ENCODE results near the gene TWF1.
"Not testable (repeated sequence)": the region's sequence is repeated elsewhere in the genome, so short reads cannot be mapped to it uniquely, and the experiment has no call there.

Gene TWF1

DNA sequence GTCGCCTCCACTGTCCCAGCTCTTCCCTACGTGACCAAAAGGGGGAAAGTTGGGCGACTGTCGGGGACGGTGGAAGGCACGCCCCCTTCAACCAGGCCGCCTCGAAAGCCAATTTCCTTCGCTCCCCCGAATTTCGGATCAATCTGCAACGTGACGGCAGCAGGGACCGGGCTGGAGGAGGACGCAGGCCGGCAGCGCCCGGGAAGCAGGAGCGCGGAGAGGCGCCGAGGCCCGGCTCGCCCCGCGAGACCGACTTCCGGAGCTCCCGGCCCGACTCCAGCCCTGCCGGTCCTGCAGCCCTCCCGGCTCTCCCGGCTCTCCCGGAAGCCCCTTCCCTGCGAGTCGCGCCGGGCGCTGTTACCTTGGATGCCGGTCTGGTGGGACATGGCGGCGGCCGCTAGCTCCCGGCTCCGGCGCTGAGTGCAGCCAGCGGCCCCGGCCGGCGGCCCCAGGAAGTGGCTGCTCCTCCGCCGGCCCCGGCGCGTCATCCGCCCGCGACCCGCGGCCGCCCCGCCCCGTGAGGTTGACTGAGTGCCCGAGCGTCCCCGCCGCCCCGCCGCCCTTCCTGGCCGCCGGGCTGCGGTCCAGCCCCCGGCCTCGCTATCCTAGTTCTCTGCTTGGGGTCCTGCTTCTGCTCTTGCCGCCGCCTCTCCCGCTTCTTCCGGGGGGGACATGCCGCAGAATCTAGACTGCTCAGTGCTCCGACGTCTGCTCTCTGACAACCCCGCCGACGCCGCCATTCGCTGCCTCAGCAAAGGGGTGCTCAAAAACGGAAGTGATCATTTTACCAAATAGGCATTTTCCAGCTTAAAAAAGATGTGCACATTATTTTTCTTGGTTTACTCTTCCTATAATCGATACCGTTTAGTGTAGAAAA is at the start of gene TWF1:
TSS of gene TWF1 (minus strand) at position 458 of the 877 bp plus-strand sequence. CDS start at position 386, 72 bp downstream.
- in situ Hi-C loops (cut with HindIII; ENCODE audit: low sequenced_read_pairs), result no loop called here
- peak within 1 kb of the TSS; percentile 69 for H3K4me3 ChIP-seq (ENCODE audit: low read depth, low read length)
- peak; percentile 29 for DNase-seq (ENCODE audit: low read depth)
- TF ChIP-seq, protein P1, sequence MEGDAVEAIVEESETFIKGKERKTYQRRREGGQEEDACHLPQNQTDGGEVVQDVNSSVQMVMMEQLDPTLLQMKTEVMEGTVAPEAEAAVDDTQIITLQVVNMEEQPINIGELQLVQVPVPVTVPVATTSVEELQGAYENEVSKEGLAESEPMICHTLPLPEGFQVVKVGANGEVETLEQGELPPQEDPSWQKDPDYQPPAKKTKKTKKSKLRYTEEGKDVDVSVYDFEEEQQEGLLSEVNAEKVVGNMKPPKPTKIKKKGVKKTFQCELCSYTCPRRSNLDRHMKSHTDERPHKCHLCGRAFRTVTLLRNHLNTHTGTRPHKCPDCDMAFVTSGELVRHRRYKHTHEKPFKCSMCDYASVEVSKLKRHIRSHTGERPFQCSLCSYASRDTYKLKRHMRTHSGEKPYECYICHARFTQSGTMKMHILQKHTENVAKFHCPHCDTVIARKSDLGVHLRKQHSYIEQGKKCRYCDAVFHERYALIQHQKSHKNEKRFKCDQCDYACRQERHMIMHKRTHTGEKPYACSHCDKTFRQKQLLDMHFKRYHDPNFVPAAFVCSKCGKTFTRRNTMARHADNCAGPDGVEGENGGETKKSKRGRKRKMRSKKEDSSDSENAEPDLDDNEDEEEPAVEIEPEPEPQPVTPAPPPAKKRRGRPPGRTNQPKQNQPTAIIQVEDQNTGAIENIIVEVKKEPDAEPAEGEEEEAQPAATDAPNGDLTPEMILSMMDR (IDR thresholded peaks at IDR 0.05; ENCODE audit: low read depth, low read length, missing control alignments), result peak; percentile 40

DNA sequence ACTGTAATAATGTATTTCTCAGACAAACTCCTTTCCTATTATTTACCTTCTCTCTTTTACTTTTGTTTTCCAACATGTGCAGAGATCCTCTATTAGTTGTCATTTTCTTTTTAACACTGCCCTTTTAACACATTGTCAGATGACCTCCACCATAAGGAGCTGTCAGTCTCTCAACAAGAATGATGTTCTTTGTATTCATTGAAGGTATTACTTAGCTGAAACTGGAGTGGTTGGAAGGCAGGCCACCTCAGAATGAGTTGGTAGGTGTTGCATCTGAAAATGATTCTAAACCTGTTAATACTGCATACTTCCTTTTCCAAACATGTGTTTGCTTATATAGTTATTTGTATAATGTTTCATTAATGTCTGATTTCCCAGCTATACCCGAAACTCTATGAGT is 46.6 kb upstream of the TWF1 start:
- no peak for DNase-seq (ENCODE audit: low read depth)
- in situ Hi-C loops (cut with HindIII; ENCODE audit: low sequenced_read_pairs), result no loop called here
- no peak overlapping the region for H3K4me3 ChIP-seq (ENCODE audit: low read depth, low read length)
- TF ChIP-seq, protein P1 (IDR thresholded peaks at IDR 0.05; ENCODE audit: low read depth, low read length, missing control alignments), result no peak

DNA sequence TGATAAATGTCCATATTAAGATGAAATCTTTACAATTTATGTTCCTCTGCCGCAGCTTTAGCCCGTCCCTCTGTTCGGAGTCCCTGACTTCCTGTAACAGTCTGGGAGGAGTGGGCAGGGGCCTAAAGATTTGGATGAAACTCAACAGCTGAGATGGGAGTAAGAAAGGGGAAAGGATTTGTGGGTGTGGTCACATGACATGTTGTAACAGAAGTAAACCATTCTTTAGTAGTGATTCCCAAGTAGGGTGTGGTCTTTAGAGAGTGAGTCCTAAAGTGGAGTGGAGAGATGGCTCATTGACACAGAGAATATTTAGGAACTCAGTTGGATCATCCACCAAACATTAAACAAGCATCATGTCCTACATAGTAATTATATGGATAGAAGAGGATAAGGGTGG is 42.7 kb upstream of the TWF1 start:
- DNase-seq (ENCODE audit: low read depth), result no peak
- in situ Hi-C loops (cut with HindIII; ENCODE audit: low sequenced_read_pairs), result no loop called here
- no peak overlapping the region for H3K4me3 ChIP-seq (ENCODE audit: low read depth, low read length)
- TF ChIP-seq, protein P1 (IDR thresholded peaks at IDR 0.05; ENCODE audit: low read depth, low read length, missing control alignments), result no peak

DNA sequence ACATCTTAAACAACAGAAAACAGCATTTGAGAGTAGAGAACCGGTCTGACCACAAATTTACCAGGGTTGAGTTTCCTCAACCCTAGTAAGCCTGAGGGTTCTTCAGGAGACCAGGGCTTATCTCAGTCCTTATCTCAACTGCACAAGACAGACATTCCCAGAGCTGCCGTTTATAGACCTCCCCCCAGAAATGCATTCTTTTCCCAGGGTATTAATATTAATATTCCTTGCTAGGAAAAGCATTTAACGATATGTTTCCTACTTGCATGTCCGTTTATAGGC is 42.0 kb upstream of the TWF1 start:
- TF ChIP-seq, protein P1 (IDR thresholded peaks at IDR 0.05; ENCODE audit: low read depth, low read length, missing control alignments), result no peak
- in situ Hi-C loops (cut with HindIII; ENCODE audit: low sequenced_read_pairs), result no loop called here
- DNase-seq (ENCODE audit: low read depth), result no peak
- no peak overlapping the region for H3K4me3 ChIP-seq (ENCODE audit: low read depth, low read length)

DNA sequence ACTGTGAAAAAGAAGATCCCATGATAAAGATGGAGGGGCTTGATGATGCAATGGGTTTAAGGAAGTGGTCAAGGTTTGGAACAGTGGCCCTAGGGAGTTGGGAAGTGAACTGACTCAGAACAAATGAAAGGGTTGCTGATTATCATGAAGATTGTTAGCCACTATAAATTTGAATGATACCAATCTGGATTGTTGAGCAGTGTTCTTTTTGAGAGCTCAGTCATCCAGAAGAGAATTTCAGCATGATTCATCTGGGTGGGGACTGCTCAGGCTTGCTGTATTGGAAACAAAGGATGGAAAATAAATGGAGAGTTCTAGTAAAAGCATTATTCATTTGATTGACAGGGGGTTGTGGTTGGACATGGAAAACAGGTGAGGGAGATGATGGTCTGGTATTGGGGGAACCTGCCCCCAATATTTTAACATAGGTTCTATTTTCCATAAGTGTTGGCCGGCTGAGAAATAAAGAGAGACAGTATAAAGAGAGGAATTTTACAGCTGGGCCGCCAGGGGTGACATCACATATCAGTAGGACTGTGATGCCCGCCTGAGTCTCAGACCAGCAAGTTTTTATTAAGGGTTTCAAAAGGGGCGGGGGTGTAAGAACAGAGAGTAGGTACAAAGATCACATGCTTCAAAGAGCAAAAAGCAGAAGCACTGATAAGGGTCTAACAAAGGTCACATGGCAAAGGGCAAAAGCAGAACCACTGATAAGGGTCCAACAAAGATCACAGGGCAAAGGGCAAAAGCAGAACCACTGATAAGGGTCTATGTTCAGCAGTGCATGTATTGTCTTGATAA is 41.5 kb upstream of the TWF1 start:
- peak; percentile 35 for DNase-seq (ENCODE audit: low read depth)
- H3K4me3 ChIP-seq (ENCODE audit: low read depth, low read length); in situ Hi-C loops (cut with HindIII; ENCODE audit: low sequenced_read_pairs): not testable (repeated sequence)

DNA sequence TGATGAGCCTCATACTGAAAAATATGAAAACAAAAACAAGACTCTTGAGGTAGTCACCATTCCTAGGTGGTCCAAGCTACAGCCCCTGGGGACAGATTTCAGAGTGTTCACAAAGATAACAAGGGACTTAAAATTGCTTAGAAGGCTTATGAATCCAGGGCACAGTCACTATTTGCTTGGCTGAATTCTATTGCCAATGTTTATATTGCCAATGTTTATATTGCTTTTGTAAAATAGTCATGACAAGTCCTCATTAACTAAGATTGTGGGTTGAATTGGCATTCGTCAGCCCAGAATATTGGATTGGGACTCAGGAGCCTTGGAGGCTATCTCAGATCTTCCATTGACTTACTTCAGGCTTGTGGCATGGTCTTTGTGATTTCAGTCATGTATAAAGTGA is 36.1 kb upstream of the TWF1 start:
- in situ Hi-C loops (cut with HindIII; ENCODE audit: low sequenced_read_pairs), result no loop called here
- no peak overlapping the region for H3K4me3 ChIP-seq (ENCODE audit: low read depth, low read length)
- DNase-seq (ENCODE audit: low read depth), result no peak
- TF ChIP-seq, protein P1 (IDR thresholded peaks at IDR 0.05; ENCODE audit: low read depth, low read length, missing control alignments), result no peak

DNA sequence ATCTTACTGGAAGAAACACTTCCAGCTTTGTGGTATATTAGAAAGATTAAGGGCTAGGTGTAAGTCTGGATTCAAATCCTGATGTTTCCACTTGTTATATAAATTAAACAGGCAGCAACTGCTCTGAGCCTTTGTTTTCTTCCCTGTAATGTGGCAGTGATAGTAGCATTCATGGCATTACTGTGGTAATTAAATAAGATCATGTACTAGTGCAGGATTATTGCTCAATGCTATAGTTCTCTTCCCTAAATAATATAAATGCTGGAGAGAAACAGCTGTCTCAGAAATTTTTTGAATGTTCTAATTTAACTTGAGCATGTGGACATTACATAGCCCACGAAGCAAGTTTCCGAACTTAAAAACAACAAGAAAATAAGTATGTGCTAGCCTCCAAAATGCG is 35.1 kb upstream of the TWF1 start:
- TF ChIP-seq, protein P1 (IDR thresholded peaks at IDR 0.05; ENCODE audit: low read depth, low read length, missing control alignments), result no peak
- in situ Hi-C loops (cut with HindIII; ENCODE audit: low sequenced_read_pairs), result no loop called here
- DNase-seq (ENCODE audit: low read depth), result no peak
- H3K4me3 ChIP-seq (ENCODE audit: low read depth, low read length), result no peak overlapping the region
